HG03060 (cell line): ENCODE data around the gene MPO.

ENCODE experiments used
- ATAC-seq: cut with Tn5 transposase; IDR thresholded peaks from one replicate; pipeline ENCODE4 v1.9.1; 2021; ENCODE audit warnings: low read depth, moderate number of reproducible peaks; ENCODE audit not compliant: unreplicated experiment

Gene MPO

DNA sequence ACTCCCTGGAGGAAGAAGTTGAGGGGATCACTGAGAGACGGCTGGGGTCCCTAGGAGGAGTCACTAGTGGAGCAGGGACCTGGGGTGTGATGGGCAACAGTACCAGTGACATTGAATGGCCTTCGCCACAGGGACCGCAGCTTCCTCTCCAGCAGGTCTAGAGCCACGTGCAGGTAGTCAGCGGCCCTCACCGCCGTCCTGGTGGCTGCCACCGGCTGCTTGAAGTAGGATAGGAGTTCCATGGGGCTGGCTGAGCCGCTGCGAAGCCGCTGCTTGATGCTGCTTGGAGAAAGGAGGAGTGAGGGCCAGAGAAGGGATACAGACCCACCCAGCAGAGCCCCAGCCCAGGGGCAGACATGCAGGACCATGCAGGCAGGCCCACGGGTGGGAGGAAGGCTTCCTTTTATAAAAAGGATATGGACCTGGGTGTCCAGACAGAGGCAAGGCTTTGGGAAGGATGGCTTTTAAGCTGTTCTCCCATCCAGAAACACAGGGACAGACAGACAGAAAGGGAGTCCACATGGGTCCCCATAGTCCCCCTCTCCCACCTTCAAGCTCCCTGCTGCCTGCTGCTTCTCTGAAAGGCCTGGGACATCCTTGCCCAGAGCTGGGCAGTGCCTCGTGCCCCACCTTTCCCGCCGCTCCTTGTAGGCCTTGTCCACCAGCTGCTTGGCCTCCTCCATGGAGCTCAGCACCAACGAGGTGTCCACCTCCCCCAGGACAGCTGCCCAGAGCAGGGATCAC is 827 bp downstream of the MPO start:
- no peak for ATAC-seq

DNA sequence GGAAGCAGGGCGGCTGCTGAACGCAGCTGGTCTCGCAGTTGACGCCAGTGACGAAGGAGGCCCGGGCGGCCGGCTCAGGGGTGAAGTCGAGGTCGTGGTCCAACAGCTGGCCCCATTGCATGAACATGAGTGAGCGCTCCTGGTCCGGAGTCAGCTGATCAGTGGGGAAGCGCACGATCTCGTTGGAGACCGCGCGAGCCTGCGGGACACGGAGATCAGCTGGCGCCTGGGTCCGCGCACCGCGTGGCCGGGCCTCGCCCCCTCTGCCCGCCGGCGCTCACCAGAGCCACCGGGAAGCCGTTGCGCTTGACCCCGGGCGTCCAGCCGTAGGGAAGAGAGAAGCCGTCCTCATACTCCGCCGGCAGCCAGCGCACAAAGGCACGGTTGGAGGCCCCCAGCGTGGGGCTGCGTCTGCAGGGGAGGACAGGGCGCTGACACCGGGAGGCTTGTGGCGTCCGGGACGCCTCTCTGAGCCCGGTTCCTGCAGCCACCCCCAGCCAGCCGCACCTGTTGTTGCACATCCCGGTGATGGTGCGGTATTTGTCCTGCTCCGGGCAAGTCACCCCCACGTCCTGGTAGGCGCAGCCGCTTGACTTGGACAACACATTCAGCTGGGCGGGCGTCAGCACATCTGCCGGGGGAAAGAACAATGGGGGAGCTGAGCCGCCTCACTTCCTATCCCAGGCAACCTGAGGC is 1.6 kb downstream of the MPO start:
- no peak for ATAC-seq

DNA sequence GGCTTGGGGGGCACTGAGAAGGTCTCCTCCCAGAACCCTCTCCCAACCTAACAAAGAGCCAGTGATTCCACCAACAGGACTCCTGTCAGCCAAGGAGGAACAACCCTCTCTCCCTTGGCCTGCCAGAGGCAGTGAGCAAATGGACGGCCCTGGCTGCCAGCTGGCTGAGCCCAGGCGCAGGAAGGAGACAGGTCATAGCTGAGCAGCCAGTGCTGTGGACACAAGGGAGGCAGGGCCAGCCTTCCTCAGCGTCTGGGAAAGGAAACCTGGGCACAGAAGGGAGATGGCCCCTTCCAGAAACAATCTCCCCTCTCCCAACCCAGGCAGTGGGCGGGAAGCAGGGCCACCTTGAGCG is 2.1 kb downstream of the MPO start:
- no peak for ATAC-seq

DNA sequence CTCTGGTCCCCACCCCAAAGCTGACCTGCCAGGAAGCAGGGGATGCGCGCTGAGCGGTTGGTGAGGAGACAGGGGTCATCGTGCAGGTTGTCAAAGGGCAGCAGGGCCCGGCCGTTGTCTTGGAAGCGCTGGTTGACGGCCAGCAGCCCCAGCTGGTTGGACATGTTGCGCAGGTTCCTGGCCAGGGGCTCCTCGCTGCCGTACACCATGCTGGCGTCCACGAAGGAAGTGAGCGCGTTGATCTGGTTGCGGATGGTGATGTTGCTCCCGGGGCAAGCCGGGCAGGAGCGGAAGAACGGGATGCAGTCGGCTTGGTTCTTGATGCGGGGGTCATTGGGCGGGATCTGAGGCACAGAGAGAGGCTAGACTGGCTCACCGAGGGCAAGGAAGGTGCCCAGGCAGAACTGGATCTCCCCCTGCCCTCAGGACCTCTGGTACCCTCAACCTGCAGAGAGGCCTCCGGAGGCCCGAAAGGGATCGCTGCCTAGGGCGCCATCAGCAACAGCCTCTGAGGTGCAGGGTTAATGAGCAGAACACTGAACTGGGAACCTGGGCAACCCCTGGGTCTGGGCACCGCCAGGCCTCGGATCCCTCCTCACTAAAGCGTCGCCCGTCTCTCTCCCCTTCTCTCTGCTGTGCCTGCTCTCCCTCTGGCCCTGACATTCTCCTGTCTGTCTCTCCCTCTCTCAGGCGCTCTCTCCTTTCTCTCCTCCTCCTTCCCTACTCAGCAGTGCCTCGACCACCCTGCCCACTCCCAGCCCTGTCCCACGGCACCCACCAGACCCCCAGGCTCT is 2.7 kb downstream of the MPO start:
- ATAC-seq: no peak

DNA sequence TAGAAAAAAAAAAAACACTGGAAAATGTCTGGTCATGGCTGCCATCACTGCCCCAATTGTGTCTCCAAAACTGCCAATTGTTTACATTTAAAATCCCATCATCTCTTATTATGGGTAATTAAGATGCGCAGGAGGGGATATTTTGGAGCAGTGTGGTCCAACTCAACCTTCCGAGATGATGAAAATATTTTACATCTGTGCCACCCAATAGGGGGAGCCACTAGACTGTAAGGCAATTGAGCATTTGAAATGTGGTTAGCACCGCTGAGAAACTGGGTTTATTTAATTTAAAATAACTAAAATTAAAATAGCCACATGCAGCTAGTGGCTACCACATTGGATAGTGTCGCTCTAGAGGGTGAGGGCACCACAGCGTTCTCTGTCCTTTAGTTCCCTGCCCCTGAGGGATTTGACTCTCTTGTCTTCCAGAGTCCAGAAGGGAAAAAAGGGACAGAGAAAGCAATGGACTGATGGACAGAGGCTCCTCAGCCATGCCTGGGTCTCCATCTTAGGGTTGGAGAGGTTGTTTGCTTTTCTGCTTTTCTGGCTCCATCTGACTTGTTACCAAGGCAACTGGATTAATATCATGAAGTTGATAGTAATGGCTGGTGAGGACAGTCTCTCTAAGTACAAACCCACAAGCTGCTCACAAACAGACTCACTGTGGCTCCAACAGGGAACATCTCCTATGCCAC is 3.5 kb downstream of the MPO start:
- no peak for ATAC-seq

DNA sequence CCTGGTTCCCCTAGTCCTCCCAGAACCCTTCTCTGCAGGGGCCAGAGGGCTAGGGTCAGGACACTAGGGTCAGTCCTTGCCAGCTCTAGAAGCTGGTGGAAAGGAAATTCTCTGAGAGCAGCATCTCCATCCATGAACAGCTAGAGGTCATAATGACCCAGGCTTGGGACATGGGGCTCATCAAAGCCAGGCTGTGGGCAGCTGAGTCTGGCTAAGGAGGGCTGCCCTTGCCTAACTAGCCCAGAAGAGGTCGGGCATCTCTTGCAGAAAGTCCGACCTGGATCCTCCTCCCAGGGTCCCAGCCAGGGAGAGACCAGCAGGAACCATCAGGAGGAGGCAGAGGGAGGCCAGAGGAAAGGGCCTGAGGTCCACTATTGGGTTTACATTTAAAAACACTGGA is 4.3 kb downstream of the MPO start:
- ATAC-seq: no peak

DNA sequence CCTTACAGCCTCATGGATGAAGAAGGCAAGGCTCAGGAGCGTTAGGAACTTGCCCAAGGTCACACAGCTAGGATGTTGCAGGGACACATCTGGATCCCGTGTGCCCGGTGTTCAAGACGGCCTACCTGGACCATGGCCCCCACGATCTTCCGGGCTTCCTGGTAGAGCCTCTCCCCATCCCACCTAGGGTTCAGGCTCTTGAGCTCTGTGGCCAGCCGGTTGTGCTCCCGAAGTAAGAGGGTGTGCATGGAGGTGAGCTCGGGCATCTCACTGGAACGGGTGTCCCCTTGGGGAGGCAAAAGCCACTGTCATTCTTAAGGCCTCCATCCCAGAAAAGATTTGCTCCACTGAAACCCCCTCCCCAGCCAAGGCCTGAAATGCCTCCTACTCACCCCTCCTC is 5.3 kb downstream of the MPO start:
- ATAC-seq: no peak

DNA sequence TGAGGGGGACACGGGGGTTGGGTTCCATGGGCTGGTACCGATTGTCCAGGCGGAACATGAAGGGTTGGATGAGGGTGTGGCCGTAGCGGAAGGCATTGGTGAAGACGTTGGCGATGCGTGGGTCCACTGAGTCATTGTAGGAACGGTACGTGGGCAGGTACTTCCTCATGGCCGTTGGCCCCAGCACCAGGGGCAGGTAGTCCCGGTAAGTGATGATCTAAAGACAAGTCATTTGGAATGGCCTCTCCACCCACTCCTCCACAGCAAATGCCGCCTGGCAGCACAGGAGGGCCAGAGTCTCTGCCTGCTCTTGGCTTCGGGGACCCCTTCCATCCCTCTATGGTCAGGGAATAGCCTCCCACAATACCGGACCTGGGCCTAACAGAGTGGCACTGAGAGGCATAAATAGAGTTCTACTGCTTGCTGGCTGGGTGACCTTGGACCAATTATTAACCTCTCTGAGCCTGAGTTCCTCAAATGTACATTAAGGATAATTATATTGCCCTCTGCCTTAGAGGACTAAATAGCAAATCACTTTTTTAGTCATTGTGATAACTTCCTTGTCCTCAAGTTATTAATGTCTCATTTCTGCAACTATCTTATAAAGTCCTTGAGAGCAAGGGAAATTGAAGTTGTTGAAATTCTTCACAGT is 7.2 kb downstream of the MPO start:
- ATAC-seq: no peak

DNA sequence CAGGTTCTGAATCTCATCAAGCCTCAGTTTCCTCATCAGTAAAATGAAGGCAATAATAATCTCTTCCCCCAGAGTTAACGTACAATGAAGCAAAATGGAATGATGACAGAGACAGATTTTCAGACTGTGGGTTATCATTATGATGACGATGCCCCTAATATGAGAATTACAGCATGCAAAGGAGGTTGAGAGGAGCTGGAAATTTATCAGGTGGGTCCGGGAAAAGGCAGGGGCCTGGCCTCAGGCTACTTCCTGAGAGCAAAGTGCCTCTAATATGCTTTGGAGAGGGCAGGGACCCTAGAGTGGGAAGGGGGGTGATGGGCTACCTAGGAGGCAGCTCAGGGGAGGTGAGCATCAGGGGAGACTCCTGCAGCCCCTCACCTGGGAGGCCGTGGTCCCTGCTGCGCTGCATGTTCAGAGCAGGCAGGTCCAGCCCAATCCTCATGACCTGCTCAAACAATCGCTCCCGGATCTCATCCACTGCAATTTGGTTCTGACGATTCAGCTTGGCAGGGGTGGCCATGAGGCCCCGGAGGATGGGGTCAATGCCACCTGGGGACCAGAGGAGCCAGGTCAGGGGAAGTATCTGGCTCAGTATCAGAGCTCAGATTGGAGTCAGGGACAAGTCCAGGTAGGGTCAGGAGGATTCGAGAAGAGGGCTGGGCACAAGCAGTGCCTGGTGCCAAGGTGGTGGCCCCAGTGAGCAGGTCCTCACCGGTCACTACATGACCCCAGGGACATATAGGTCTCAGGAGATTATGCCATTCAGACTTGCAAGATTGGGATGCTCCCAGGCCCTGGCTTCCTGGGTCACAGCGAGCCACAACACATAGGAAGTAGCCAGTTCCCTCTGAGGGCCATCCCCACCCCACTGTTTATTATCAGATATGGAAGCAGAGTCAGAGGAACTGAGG is 8.1 kb downstream of the MPO start:
- ATAC-seq: no peak

DNA sequence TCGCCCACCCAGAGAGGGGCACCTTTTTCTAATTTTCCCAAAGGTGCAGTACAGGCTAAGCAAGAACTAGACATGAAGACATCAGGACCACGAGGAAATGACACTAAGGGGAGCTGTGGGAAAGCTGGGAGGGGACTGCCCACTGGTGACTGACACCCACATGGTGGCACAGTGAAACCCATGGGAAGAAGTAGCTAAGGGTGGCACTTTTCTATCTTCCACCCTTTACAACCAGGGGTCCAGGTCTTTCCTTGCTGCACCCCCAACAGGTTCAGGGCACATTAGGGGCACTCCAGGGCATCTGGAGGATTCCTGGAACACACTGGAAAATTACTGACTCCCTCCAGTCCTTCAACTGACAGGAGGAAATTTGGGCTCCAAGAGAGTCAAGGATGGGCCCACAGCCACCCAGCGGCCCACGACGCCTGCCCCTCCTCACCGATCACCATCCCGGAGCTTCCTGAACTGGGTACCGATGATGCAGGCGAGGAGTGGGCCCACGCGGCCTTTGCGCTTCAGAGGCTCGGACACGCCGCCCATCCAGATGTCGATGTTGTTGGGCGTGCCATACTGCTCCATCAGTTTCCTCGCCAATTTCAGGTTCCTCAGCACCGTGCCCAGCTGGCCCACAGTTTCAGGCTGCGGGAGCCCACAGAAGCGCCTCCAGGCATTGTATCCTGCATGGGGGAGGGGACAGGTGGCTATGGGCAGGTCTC is 9.4 kb downstream of the MPO start:
- ATAC-seq: no peak

DNA sequence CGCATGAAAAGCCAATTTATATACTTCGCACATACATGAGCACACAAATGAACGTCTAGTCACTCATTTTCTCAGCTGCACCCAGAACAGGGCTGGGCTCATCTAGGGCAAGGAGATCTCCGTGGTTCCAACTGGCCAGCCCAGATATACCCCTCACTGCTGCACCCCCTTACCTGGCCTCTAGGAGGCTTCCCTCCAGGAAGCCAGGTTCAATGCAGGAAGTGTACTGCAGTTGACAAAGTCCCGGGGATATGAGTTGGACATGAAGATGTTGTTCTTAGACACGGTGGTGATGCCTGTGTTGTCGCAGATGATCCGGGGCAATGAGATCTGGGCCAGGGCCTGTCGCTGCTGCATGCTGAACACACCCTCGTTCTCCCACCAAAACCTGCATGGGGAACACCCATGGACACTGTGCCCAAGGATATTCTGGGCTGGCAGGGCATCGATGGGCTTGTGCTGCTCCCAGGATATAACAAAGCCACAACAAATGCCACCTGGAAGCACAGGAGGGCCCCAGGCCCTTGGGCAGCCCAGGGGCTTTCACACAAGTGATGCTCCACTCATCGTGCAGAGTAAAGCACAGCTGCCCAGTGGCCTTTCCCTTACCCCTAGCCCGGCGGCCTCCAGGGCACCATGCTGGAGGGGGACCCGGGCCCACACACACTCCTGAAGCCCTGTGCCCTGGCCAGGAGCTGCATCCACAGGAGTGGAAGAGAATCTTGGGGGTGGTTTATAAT is 10.1 kb downstream of the MPO start:
- no peak for ATAC-seq

DNA sequence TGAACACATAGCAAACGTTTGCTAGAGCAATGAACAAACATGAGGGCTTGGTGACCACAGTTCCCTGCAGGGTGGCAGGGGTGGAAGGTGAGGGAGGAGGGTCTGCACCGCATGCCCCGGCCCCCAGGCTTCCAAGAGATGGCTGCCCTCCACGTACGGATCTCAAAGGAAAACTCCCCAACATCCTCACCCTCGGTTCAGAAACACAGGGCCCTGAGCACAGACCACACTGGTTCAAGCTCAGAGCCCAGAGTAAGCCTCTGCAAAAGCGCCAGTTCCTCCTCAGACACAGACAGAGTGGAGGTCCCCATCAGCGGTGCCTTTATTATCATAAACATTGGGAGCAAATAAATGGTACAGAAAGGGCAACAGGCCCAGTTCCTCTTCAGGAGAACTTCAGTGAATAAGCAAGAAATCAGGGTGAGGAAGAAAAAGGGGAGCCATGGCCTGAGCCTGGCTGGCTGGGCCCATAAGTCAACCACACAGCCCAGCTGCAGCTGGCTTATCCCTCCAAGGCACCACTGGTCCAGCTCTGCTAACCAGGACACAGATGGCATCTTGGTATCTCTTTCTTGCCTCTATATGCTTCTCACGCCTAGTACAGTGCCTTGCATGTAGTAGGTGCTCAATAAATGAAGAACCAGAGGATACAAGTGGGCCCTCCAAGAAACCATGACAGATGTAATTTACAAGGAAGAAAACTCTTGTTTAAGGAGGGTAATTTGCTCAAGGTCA is 11.0 kb downstream of the MPO start:
- ATAC-seq: no peak

DNA sequence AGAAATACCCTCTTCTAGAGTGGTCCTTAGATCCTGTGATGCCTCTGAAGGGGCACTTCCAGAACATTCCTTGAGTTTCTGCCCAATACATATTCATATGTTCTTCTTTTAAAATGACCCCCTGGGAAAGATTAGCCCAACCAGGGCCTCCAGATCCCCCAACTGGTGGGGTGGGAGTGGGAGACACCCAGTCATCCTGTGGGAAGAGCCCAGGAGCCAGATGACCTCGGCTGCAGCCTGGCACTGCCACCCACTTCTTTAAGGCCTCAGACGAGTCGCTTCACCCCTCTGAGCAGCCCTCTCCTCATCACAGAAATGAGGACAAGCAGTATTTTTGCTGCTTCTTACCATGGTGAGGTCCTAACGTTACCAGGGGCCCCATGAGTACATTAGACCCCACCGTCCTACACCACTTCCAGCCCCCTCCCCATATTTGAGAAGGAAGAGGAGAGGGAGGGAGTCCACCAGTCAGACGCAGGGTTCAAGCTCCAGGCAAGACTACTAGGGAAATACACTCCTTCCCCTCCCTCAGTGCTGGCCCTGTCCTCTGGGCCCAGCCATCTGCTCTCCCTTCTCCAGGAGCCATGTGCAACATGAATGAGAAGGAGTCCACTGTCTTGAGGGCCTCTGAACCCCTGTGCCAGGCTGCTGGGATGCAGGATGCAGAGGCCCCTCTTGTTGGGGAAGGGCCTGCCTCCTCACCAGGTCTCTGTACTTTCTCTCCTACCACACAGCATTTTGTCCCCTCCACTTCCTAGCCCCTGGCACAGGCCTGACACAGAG is 11.8 kb downstream of the MPO start:
- ATAC-seq: no peak

DNA sequence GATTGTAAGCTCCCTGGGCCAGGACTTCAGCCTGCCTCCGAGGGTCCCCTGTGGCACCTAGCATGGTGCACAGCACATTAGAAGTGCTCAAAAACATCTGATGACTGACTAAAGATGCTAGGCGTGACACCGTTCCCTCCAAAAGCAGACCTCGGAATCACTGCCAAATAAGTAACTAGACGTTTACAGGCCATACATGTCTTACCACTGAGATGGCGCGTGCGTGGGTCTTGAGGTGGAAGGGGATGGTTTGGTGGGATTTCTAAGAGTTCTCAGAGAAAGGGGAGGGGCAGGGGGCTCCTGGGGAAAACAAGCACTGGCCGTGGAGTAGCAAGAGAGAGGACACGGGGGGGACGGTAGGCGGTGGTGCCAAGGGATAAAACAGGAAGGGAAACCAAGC is 12.4 kb downstream of the MPO start:
- no peak for ATAC-seq

DNA sequence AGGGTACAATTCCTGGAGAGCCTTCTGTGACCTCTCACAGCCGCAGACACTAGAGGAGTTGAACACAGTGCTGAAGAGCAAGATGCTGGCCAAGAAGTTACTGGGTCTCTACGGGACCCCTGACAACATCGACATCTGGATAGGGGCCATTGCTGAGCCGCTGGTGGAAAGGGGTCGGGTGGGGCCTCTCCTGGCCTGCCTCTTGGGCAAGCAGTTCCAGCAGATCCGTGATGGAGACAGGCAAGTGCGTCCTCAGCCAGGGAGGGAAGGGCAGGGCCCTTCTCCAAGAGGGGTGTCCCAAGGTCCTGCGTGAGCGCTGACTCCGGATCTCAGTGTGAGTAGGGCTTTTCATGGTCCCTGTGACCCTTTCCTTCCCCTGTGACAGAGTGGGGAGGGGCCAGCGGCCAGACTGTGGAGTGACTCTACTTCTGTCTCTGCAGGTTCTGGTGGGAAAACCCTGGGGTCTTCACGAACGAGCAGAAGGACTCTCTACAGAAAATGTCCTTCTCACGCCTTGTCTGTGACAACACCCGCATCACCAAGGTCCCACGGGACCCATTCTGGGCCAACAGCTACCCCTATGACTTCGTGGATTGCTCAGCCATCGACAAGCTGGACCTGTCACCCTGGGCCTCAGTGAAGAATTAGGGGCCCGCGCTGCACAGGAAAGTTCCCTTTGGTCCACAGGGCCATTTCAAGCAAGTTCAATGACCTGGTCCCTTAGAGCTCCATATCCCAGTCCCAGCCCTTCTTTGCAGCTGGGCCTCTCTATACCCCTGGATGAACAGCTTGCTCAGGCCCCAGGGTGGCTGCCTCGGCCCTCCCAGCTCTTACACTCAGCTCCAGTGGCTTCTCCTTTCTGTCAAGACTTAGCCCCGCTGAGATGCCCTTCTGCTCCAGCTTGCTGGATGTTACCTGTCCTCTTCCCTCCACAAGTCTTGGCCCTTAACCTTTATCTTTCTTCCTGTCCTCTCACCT is 13.1 kb downstream of the MPO start:
- ATAC-seq: no peak
